ENCODE results near the gene VPS52.
"Not testable (repeated sequence)": the region's sequence is repeated elsewhere in the genome, so short reads cannot be mapped to it uniquely, and the experiment has no call there.

The VPS52 gene

DNA sequence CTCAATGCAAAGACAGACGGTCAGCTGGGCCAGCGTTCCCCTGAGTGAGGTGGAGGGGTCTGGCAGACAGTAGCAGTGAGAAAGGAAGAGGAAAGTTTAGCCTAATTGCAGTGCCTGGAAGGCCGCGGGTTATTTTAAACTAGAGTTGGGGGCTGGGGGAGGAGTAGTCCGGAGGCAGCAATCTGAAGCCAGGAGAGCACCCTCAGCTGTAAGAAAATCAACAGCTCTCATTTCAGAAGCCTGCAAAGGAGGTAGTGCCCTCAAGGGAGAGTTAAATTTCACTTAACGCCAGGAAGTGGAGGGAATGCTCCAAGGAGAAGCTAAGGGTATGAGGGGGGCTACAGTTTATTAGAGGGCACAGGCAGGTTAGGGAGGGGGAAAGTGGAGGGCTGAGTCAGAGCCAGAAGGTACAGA lies 36.4 kb downstream of the VPS52 start (continued):
- TF ChIP-seq PATZ1 (tag by site-specific recombination; IDR thresholded peaks at IDR 0.05) = peak; percentile 74
- no peak for TF ChIP-seq SP2 (tag by site-specific recombination; IDR thresholded peaks at IDR 0.05)
- no peak for TF ChIP-seq ZNF621 (tag by site-specific recombination; IDR thresholded peaks at IDR 0.05)
- TF ChIP-seq OSR2 (tag by site-specific recombination; IDR thresholded peaks at IDR 0.05) = peak; percentile 80
- peak; percentile 80 for TF ChIP-seq PRDM1 (tag by site-specific recombination; IDR thresholded peaks at IDR 0.05)
- TF ChIP-seq ZNF341 (tag by site-specific recombination; IDR thresholded peaks at IDR 0.05; ENCODE audit: low read depth) = 0 out of 2 replicates have a peak, but pooled peaks have one; percentile 8
- no peak for TF ChIP-seq ZNF792 (tag by site-specific recombination; IDR thresholded peaks at IDR 0.05)

- not testable (repeated sequence) for H3K27ac ChIP-seq (ENCODE audit: extremely low read depth, low read depth, low read length); H3K4me1 ChIP-seq (ENCODE audit: control insufficient read depth, insufficient read depth, low read length); H3K36me3 ChIP-seq (ENCODE audit: control insufficient read depth in 2 of 2, insufficient read depth in 1 of 2, low read length in 2 of 2); H3K9me3 ChIP-seq (ENCODE audit: control insufficient read depth, insufficient read depth, low read depth, low read length); H3K4me3 ChIP-seq (ENCODE audit: low read depth, low read length)
- ChIA-PET POLR2A (interaction anchor here (1.0 to 1.1 kb wide), 2 partner anchors 9 to 14 kb away, joined by 3 read pairs; no protein-coding TSS in a partner anchor), CTCF (interaction anchor here (0.6 to 1.3 kb wide), 3 partner anchors 16 to 227 kb away, joined by 3 to 4 read pairs (median 4); no protein-coding TSS in a partner anchor)
Observed at GRCh38 chr6:33226503-33227120, 45.1 kb downstream of the VPS52 start.

GRCh38 chr6:33217681-33218080 lies 54.0 kb downstream of the VPS52 start:
- no peaks in the 10 kb centered on the region for H3K9me3 ChIP-seq (ENCODE audit: control insufficient read depth, insufficient read depth, low read depth, low read length)
- TF ChIP-seq ZNF561 (tag by site-specific recombination; IDR thresholded peaks at IDR 0.05; ENCODE audit: borderline replicate concordance) (no peak), ZNF362 (tag by site-specific recombination; IDR thresholded peaks at IDR 0.05) (no peak)
- peaks cover 5% of the 10 kb centered on the region for H3K4me1 ChIP-seq (ENCODE audit: control insufficient read depth, insufficient read depth, low read length)
- CTCF ChIA-PET = interaction anchor here (0.6 kb wide), 1 partner anchor 1403 kb away, joined by 3 read pairs; no protein-coding TSS in a partner anchor
- H3K36me3 ChIP-seq (ENCODE audit: control insufficient read depth in 2 of 2, insufficient read depth in 1 of 2, low read length in 2 of 2) = no peaks in the 10 kb centered on the region
- POLR2A ChIA-PET = interaction anchor here (2.2 kb wide), 1 partner anchor 9 kb away, joined by 7 read pairs; the partner anchor contains the start of gene RING1
- no peak overlapping the region for H3K27ac ChIP-seq (ENCODE audit: extremely low read depth, low read depth, low read length)
- H3K4me3 ChIP-seq (ENCODE audit: low read depth, low read length) = no peak overlapping the region

GRCh38 chr6:33217246-33217645 lies 54.4 kb downstream of the VPS52 start:
- ChIA-PET CTCF (no interaction called here), POLR2A (no interaction called here)
- Histone ChIP-seq H3K27ac (ENCODE audit: extremely low read depth, low read depth, low read length) (no peak overlapping the region), H3K9me3 (ENCODE audit: control insufficient read depth, insufficient read depth, low read depth, low read length) (no peaks in the 10 kb centered on the region), H3K4me3 (ENCODE audit: low read depth, low read length) (no peak overlapping the region), H3K36me3 (ENCODE audit: control insufficient read depth in 2 of 2, insufficient read depth in 1 of 2, low read length in 2 of 2) (peaks cover 0 to 1% of the 10 kb centered on the region in 2 experiments; a peak in 2 of 3 replicates), H3K4me1 (ENCODE audit: control insufficient read depth, insufficient read depth, low read length) (peaks cover 6% of the 10 kb centered on the region)
- TF ChIP-seq ZNF140 (tag by site-specific recombination; IDR thresholded peaks at IDR 0.05) = no peak
- TF ChIP-seq ZNF311 (tag by site-specific recombination; IDR thresholded peaks at IDR 0.05; ENCODE audit: borderline replicate concordance) = no peak

DNA sequence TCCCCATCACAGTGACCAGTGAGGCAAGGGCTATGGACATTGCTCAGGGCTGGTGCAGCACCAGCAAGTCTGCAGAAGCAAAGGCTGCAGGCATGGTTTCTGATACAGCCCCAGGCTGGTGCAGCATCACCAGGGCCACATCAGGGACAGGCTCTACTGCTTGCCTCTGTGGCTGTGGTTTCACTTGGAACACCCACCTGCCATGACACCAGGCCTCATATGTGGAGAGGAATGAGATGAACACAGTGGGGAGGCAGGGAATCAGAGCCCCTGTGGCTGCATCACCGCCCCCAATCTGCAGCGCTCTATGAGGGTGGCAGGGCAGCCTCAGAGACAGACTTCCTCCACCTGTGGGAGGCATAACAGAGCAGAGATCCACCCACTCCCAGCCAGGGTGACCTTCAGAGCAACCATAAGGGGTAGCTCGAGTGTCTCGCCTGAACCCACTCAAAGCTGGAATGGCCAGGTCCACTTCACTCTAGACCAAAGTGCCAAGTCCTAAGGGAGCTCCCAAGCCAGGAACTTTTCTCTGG lies 55.5 kb downstream of the VPS52 start:
- H3K9me3 ChIP-seq (ENCODE audit: control insufficient read depth, insufficient read depth, low read depth, low read length) = no peaks in the 10 kb centered on the region
- POLR2A ChIA-PET = interaction anchor here (1.4 kb wide), 1 partner anchor 8 kb away, joined by 5 read pairs; the partner anchor contains the start of gene RING1
- TF ChIP-seq ZNF658 (tag by site-specific recombination; IDR thresholded peaks at IDR 0.05) (no peak), ZIC2 (tag by site-specific recombination; IDR thresholded peaks at IDR 0.05) (peak; percentile 69), EGR2 (tag by site-specific recombination; IDR thresholded peaks at IDR 0.05; ENCODE audit: low read depth) (peak; percentile 94), ZFHX2 (tag by site-specific recombination; conservative IDR thresholded peaks at IDR 0.05) (peak; percentile 93)
- no peak overlapping the region for H3K4me3 ChIP-seq (ENCODE audit: low read depth, low read length)
- CTCF ChIA-PET = interaction anchor here (1.1 kb wide), 1 partner anchor 219 kb away, joined by 3 read pairs; no protein-coding TSS in a partner anchor
- peaks cover 3 to 10% of the 10 kb centered on the region in 2 experiments; a peak in 2 of 3 replicates for H3K36me3 ChIP-seq (ENCODE audit: control insufficient read depth in 2 of 2, insufficient read depth in 1 of 2, low read length in 2 of 2)
- no peak overlapping the region for H3K27ac ChIP-seq (ENCODE audit: extremely low read depth, low read depth, low read length)
- peaks cover 6% of the 10 kb centered on the region for H3K4me1 ChIP-seq (ENCODE audit: control insufficient read depth, insufficient read depth, low read length)
